Activated naive CD4-positive, alpha-beta T cell treated with anti-CD3 and anti-CD28 coated beads for 36 hours (primary cell): ENCODE data around the gene VGLL4. TPM values are rescaled to one million over a fixed set of nuclear protein-coding genes. Genes with fewer than 3 reads are reported as not detected.
A peak's percentile ranks its signal among the peaks of the same experiment; 100 is the strongest.

Experiments used
- CTCF ChIA-PET: fragments of 350-600 bp; sonication (Branson Sonifier 250); formaldehyde crosslinking; loops from one replicate; lab custom pipeline; 2021; ENCODE audit warnings: antibody characterized with exemption; lab: Charles Lee
- DNase-seq: peaks from one replicate; pipeline ENCODE4 v3.0.0-alpha.2; 2020
- H3K27ac Mint-ChIP-seq: one replicate; pipeline ENCODE4 v1.8.0; 2021; ENCODE audit warnings: mild to moderate bottlenecking, mixed read lengths
- H3K27me3 Mint-ChIP-seq: one replicate; pipeline ENCODE4 v1.8.0; 2021; ENCODE audit warnings: low read depth, mixed read lengths
- H3K36me3 Mint-ChIP-seq: one replicate; pipeline ENCODE4 v1.8.0; 2021; ENCODE audit warnings: low read depth, mixed read lengths
- H3K4me1 Mint-ChIP-seq: one replicate; pipeline ENCODE4 v1.8.0; 2021; ENCODE audit warnings: low read depth, mixed read lengths
- H3K4me3 Mint-ChIP-seq: one replicate; pipeline ENCODE4 v1.8.0; 2021; ENCODE audit warnings: mild to moderate bottlenecking, moderate library complexity, mixed read lengths
- H3K9me3 Mint-ChIP-seq: one replicate; pipeline ENCODE4 v1.8.0; 2021; ENCODE audit warnings: mixed read lengths
- intact Hi-C: fragments of 100-400 bp; cut with micrococcal nuclease; formaldehyde crosslinking; loops from one replicate; pipeline ENCODE4 v1.15.1; 2023
- total RNA-seq, 2 experiments: library from RNA; stranded (reverse); gene quantifications; one replicate each; pipeline ENCODE4 v1.2.3, GENCODE V29; 2021

VGLL4 gene
- total RNA-seq, 2 experiments from 2014 or later, result 6.3 to 7.7 TPM

DNA sequence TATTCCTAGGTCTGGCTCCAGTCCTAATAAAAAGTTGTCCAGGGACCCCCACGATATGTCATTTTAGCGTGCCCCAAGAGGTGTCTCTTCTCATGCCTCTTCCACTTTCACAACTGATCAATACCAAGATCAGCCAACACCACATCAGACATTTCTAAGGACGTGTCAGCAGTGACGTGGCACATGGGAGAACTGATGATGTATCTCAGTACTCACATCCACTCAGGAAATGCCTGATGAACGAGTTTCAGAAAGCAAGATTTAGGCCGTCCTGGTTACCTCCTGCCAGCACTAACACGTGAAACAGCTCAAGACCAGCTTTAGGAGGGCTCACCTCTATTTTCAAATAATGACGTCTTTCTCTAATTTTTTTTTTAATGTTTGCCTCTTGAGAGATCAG lies 19.6 kb downstream of the VGLL4 start:
- peaks cover 67% of the 10 kb centered on the region for H3K4me1 Mint-ChIP-seq
- CTCF ChIA-PET, result interaction anchor here (0.7 to 2.3 kb wide), 2 partner anchors 20 to 604 kb away, joined by 4 to 7 read pairs; partner anchors contain the start of gene VGLL4
- H3K36me3 Mint-ChIP-seq, result no peaks in the 10 kb centered on the region
- no peaks in the 10 kb centered on the region for H3K27me3 Mint-ChIP-seq
- H3K27ac Mint-ChIP-seq, result no peak overlapping the region
- intact Hi-C loops, result loop anchor here (1.0 to 10.0 kb wide), 6 partner anchors 146 to 1391 kb away; partner anchors contain the start of genes ATG7 and TSEN2
- DNase-seq, result peak; percentile 90
- H3K4me3 Mint-ChIP-seq, result peak overlapping the region; percentile 22
- no peaks in the 10 kb centered on the region for H3K9me3 Mint-ChIP-seq

DNA sequence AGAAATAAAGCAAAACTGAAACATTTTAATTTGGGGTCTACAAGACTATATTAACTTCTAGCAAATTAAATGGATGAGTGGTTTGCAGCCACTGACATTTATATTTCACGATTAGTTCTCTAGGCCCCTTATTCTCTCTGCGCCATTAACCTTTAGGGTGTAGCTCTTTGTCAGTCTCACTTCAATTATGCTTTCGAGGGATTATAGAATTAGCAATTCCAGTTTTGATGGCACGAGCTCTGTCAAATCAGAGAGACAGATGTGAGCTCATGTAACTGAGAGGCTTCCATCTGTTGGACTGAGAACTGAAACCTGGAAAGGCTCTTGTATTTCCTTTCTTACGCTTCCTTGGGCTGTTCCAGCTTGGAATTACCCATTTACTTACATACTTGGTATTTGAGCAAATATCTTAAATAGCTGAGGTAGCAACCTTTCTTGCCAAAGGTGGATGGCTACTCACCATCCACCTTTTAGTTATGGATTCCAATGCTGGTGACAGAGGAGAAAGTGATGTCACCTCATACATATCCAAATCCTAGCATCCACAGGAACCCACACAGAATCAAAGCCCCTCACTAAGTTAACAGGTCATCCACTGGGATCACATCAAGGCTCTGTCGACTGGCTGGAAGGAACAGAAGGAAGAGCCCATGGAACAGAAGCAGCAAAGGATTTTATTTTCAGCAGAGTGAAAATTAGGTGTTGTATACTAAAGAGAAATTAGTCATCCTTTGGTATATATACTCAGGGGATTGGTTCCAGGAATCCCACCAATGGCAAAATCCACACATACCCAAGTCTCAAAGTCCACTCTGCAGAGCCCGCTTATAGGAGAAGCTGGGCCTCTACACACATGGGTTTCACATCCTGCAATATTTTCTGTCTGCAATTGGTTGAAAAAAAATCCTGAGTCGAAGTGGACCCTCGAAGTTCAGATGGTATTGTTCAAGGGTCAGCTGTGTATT lies 20.8 kb downstream of the VGLL4 start:
- CTCF ChIA-PET, result interaction anchor here (0.6 to 1.3 kb wide), 3 partner anchors 16 to 244 kb away, joined by 3 to 5 read pairs (median 3); no protein-coding TSS in a partner anchor
- no peak for DNase-seq
- Mint-ChIP-seq H3K4me1 (peaks cover 72% of the 10 kb centered on the region), H3K36me3 (no peaks in the 10 kb centered on the region), H3K27me3 (no peaks in the 10 kb centered on the region), H3K9me3 (no peaks in the 10 kb centered on the region), H3K4me3 (no peak overlapping the region), H3K27ac (no peak overlapping the region)
- intact Hi-C loops, result loop anchor here (10.0 kb wide), 2 partner anchors 862 to 1392 kb away; partner anchors contain the start of gene TSEN2

- intact Hi-C loops, result loop anchor here (10.0 kb wide), 2 partner anchors 864 to 1394 kb away; partner anchors contain the start of gene TSEN2
- Mint-ChIP-seq H3K27me3 (no peaks in the 10 kb centered on the region), H3K36me3 (no peaks in the 10 kb centered on the region), H3K9me3 (no peaks in the 10 kb centered on the region), H3K4me3 (no peak overlapping the region), H3K4me1 (peaks cover 65% of the 10 kb centered on the region), H3K27ac (no peak overlapping the region)
- DNase-seq, result no peak
- CTCF ChIA-PET, result no interaction called here
These were observed 22.6 kb downstream of the VGLL4 start for GRCh38 chr3:11621077-11621476.

DNA sequence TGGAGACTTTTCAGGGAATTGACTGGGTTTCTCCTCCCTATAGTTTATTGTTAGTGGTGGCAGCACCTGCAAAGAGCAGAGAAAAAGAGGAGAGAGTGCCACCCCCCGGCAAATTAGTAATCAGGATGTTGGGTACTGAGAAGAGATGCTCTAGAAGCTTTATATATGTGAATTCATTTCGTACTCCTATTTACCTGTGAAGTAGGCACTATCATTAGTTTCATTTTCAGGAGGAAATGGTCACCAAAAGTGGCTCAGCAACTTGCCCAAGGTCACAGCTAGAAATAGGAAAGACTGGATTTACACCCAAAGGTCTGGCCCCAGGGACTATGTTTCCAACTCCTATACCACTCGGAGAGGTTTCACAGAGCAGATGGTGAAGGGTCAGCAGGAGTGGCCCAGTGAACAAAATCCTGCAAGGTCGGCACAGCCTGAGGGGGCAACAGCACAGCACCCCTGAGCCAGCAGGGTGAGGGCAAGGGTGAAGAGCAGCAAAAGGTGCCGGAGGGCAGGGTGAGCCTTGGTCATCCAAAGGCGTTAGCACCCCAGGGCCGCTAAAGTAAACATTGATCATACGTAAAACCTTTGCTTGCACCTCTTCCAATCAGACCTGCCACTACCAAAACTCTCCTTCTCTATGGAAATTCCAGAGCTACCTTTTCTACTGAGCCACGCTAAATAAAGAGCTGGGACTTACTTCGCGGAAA lies 23.6 kb downstream of the VGLL4 start:
- H3K27me3 Mint-ChIP-seq, result no peaks in the 10 kb centered on the region
- H3K27ac Mint-ChIP-seq, result no peak overlapping the region
- H3K36me3 Mint-ChIP-seq, result no peaks in the 10 kb centered on the region
- intact Hi-C loops, result loop anchor here (10.0 kb wide), 2 partner anchors 865 to 1395 kb away; partner anchors contain the start of gene TSEN2
- H3K4me3 Mint-ChIP-seq, result no peak overlapping the region
- H3K9me3 Mint-ChIP-seq, result no peaks in the 10 kb centered on the region
- DNase-seq, result no peak
- CTCF ChIA-PET, result no interaction called here
- H3K4me1 Mint-ChIP-seq, result peaks cover 61% of the 10 kb centered on the region

DNA sequence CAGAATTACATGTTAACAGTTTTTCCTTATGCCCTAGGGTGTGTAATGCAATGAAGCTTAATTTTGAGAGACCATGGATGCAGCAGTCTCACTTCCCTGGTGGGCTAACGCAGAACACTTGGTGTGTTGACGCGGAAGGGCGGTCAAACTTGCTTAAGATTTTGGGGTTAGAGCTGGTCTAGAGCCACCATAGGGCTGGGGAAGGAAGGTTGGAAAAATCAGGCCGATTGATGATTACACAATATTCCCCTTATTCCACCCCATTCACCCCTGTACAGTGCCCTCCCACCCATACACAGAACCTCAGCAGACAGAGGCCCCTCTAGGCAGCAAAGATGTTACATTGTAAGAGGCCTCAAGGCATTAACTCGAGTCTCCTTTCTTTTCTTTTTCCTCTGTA lies 24.3 kb downstream of the VGLL4 start:
- no peaks in the 10 kb centered on the region for H3K36me3 Mint-ChIP-seq
- CTCF ChIA-PET, result interaction anchor here (0.6 to 1.0 kb wide), 2 partner anchors 31 to 137 kb away, joined by 3 to 4 read pairs; no protein-coding TSS in a partner anchor
- DNase-seq, result no peak
- H3K4me1 Mint-ChIP-seq, result peaks cover 58% of the 10 kb centered on the region
- H3K27me3 Mint-ChIP-seq, result no peaks in the 10 kb centered on the region
- intact Hi-C loops, result no loop called here
- no peaks in the 10 kb centered on the region for H3K9me3 Mint-ChIP-seq
- no peak overlapping the region for H3K27ac Mint-ChIP-seq
- H3K4me3 Mint-ChIP-seq, result no peak overlapping the region

DNA sequence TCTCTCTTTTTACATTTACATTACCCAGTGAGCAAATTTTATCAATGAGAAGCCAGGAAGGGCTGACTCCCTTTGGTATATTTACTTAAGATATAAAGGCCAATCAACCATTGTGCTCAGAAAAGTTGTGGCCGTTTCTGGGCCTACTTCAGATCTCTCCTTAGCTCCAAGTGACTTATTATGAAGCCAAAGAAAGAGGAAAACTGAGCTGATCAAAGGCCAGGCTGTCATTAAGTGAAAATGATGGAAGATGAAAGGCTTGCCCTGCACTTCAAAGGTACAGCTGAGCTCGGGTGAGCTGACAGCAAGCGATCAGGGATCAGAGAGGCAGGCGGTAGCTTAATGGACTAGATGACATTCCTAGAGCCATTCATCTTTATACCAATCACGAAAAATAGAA lies 24.8 kb downstream of the VGLL4 start:
- H3K4me3 Mint-ChIP-seq, result no peak overlapping the region
- H3K4me1 Mint-ChIP-seq, result peaks cover 58% of the 10 kb centered on the region
- no peaks in the 10 kb centered on the region for H3K36me3 Mint-ChIP-seq
- CTCF ChIA-PET, result interaction anchor here (0.6 to 1.0 kb wide), 3 partner anchors 12 to 137 kb away, joined by 3 to 4 read pairs (median 3); no protein-coding TSS in a partner anchor
- no peak for DNase-seq
- no peak overlapping the region for H3K27ac Mint-ChIP-seq
- intact Hi-C loops, result no loop called here
- H3K27me3 Mint-ChIP-seq, result no peaks in the 10 kb centered on the region
- no peaks in the 10 kb centered on the region for H3K9me3 Mint-ChIP-seq

DNA sequence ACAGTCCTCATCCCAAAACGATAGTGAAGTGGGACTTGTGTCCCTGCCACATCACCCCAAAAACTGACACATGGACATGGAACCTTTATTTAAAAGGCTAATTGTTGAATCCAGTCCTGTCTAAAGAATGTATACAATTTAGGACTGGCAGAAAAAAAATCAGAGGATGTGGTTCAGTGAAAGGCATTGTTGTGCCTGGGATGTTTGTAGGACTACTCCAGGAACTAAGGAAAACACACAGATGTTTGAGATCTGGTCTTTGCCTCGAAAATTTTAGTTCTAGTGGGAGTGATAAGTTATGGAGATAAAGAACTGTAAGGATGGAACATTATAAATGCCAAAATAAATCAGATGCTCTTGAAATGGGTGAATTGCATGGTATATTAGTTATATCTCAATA lies 27.2 kb downstream of the VGLL4 start:
- H3K27me3 Mint-ChIP-seq, result no peaks in the 10 kb centered on the region
- intact Hi-C loops, result no loop called here
- no peak overlapping the region for H3K27ac Mint-ChIP-seq
- CTCF ChIA-PET, result interaction anchor here (1.1 kb wide), 1 partner anchor 10 kb away, joined by 3 read pairs; no protein-coding TSS in a partner anchor
- no peak overlapping the region for H3K4me3 Mint-ChIP-seq
- H3K9me3 Mint-ChIP-seq, result no peaks in the 10 kb centered on the region
- peaks cover 51% of the 10 kb centered on the region for H3K4me1 Mint-ChIP-seq
- DNase-seq, result no peak
- H3K36me3 Mint-ChIP-seq, result no peaks in the 10 kb centered on the region

- no peak for DNase-seq
- CTCF ChIA-PET, result no interaction called here
- Mint-ChIP-seq H3K36me3 (peaks cover 2% of the 10 kb centered on the region), H3K9me3 (no peaks in the 10 kb centered on the region), H3K27ac (no peak overlapping the region), H3K4me3 (no peak overlapping the region), H3K4me1 (peaks cover 53% of the 10 kb centered on the region), H3K27me3 (no peaks in the 10 kb centered on the region)
- intact Hi-C loops, result no loop called here
These were observed 29.7 kb downstream of the VGLL4 start for GRCh38 chr3:11613851-11614487.

- DNase-seq, result no peak
- H3K36me3 Mint-ChIP-seq, result peaks cover 2% of the 10 kb centered on the region
- H3K4me1 Mint-ChIP-seq, result peaks cover 51% of the 10 kb centered on the region
- intact Hi-C loops, result no loop called here
- no peaks in the 10 kb centered on the region for H3K27me3 Mint-ChIP-seq
- no peaks in the 10 kb centered on the region for H3K9me3 Mint-ChIP-seq
- CTCF ChIA-PET, result interaction anchor here (0.7 kb wide), 1 partner anchor 390 kb away, joined by 5 read pairs; no protein-coding TSS in a partner anchor
- no peak overlapping the region for H3K4me3 Mint-ChIP-seq
- no peak overlapping the region for H3K27ac Mint-ChIP-seq
These were observed 30.4 kb downstream of the VGLL4 start for GRCh38 chr3:11613319-11613718.

- peaks cover 55% of the 10 kb centered on the region for H3K4me1 Mint-ChIP-seq
- H3K27me3 Mint-ChIP-seq, result no peaks in the 10 kb centered on the region
- CTCF ChIA-PET, result interaction anchor here (0.7 kb wide), 1 partner anchor 389 kb away, joined by 5 read pairs; no protein-coding TSS in a partner anchor
- no peak overlapping the region for H3K4me3 Mint-ChIP-seq
- H3K36me3 Mint-ChIP-seq, result peaks cover 2% of the 10 kb centered on the region
- H3K9me3 Mint-ChIP-seq, result no peaks in the 10 kb centered on the region
- no peak overlapping the region for H3K27ac Mint-ChIP-seq
- no peak for DNase-seq
- intact Hi-C loops, result no loop called here
These were observed 31.1 kb downstream of the VGLL4 start for GRCh38 chr3:11612515-11613188.

- intact Hi-C loops, result no loop called here
- CTCF ChIA-PET, result no interaction called here
- Mint-ChIP-seq H3K27ac (no peak overlapping the region), H3K4me3 (no peak overlapping the region), H3K36me3 (peaks cover 2% of the 10 kb centered on the region), H3K9me3 (no peaks in the 10 kb centered on the region), H3K27me3 (no peaks in the 10 kb centered on the region), H3K4me1 (peaks cover 61% of the 10 kb centered on the region)
- no peak for DNase-seq
These were observed 32.3 kb downstream of the VGLL4 start for GRCh38 chr3:11611341-11611799.
